GM18511 (cell line): Measurements from ENCODE around the gene ROBO1.
"Not testable (repeated sequence)": the region's sequence is repeated elsewhere in the genome, so short reads cannot be mapped to it uniquely, and the experiment has no call there.

Experiments used
- ATAC-seq: cut with Tn5 transposase; IDR thresholded peaks from one replicate; pipeline ENCODE4 v1.9.1; 2021; ENCODE audit warnings: mild to moderate bottlenecking, moderate library complexity; ENCODE audit not compliant: unreplicated experiment

The ROBO1 gene

DNA sequence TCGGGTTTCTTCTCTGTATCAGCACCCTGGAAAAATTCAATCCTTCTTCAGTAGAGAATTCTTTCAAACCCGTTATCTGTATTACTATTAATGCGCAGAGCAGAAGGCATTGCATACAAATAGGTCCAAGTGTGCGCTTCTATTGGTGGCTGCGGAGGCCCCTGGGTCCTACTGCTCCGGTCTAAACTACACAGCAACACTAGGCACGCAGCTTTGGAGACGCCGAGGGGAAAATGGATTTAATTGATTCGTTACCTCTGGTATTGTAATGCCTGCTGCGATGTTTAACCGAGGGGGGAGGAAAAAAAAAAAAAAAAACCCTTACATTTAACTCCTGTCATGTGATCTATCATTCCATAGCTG, at the start of gene ROBO1:
Gene ROBO1, minus strand, starts transcription at position 94 of the 363 bp plus-strand sequence.
- ATAC-seq, result no peak

DNA sequence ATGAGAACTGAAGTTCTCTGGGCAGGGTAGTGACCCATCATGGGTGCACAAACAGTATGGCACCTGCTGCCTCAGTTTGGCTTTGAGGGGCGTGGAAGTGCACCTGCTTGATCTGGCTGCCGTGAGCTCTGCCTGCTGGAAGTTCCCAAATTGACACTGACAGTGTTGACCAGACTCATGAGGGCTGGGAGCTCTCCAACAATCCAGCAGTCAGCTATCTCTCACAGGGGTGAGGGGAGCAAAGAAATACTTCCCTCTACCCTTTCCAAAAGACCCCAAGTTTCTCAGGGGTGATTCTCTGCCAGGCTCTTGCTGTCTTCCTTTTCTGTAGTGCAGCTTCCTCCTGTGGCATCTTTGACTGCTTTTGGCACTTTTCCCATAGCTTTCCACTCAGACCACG, 49.4 kb upstream of the ROBO1 start:
- no peak for ATAC-seq

DNA sequence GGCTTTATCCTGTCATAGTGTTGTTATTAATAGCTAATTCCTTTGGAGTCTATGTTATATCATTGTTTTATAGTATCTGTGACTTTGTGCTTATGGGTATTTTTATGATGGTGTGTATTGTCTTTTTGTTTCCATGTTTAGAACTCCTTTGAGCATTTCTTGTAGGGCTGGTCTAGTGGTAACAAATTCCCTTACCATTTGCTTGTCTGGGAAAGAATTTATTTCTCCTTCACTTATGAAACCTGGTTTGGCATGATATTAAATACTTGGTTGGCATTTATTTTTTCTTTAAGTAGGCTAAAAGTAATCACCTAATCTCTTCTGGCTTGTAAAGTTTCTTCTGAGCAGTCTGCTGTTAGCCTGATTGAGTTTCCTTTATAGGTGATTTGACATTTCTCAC, 47.7 kb upstream of the ROBO1 start:
- no peak for ATAC-seq

DNA sequence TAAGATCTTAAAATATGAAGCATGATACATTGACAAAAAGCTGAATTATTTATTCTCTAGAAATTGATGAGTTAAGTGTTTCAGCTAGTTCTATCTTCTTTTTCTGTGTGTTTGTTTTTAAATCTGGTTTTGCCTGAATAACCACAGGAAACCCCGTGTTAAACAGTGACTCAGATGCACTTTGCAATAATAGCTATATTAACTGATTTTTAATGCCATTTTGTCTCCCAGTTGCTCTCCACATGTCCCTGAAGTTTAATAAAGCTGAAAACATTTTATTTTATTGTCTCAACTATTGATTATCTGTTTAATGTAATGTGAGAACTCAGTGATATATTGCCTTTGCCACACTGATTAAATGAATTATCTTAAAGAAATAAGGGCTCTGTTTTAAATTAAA, 42.8 kb upstream of the ROBO1 start:
- ATAC-seq, result no peak

DNA sequence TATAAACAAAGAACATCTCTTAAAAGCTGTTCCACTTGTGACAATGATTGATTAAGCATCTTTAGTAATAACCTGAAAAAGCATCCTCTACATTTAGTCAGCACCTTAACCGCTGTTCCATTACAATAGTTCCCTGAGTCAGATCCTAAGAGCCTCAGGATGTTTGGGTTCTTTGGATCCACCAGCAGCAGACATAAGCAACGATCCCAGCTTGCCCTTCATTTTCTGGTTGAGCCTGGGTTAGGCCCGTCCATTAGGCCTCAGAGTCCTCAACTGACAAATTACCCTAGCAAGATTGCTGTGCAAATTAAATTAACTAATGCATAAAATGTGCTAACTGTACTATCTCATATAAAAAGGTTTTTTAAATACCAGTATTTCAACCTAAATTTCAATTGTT, 42.3 kb upstream of the ROBO1 start:
- no peak for ATAC-seq

DNA sequence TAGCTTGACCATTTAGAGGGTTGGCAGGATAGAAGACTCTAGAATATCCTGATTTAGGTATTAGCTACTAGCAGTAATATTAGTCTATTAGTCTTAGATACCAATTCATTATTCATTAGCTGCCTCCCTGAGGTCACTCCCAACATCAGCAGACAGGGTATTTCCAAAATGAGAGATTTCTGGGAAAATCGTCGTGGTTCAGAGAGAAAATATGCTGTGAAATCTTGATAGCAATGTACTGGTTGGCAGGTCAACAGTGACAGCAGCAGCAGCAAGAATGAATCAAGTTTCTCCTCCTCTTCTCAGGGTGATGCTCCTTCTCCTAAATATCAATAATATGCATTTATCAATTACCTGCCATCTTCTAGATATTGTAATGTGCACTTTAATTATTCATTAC, 41.3 kb upstream of the ROBO1 start:
- ATAC-seq, result no peak

DNA sequence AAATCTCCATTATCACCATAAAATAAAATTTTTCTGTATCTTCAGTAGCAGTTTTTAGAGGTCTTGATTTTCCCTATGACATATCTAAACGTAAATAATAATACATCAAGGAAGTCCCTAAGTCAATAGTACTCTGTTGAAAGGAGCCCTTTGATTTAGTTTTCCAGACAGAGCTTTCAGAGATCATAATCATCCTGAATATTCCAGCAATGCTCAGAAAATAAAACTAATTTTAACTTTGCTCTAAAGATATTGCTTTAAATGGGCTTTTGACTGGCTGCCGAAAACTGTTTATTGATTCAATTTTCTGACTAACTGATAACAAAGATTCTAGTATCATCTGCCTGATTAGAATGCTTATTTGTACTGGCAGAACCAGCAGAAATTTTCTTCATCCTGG, 40.7 kb upstream of the ROBO1 start:
- no peak for ATAC-seq

DNA sequence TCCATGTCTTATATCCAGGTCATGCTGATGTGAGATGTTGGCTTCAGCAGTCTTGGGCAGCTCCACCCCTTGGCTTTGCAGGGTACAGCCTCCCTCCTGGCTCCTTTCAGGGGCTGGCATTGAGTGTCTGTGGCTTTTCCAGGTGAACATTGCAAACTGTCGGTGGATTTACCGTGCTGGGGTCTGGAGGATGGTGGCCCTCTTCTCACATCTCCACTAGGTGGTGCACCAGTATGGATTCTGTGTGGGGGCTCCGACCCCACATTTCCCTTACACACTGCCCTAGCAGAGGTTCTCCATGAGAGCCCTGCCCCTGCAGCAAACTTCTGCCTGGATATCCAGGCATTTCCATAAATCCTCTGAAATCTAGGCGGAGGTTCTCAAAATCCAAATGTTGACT, 22.4 kb upstream of the ROBO1 start:
- not testable (repeated sequence) for ATAC-seq

DNA sequence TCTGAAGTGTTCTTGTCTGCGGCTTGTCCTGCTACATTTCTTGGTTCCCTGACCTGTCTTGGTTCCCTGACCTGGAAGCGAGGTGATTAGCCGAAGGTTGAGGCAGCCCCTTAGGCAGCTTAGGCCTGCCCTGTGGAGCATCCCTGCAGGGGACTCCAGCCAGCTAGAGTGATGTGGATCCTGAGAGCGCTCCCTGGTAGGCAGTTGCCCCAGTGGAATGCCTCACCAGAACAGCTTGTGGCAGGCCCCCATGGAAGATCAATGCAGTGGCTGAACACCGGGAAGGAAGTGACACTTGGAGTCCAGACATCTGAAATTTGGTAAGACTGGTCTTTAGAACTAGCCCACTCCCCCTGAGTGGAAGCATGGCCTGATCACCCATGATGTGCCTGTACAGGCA, 5.5 kb upstream of the ROBO1 start:
- no peak for ATAC-seq

DNA sequence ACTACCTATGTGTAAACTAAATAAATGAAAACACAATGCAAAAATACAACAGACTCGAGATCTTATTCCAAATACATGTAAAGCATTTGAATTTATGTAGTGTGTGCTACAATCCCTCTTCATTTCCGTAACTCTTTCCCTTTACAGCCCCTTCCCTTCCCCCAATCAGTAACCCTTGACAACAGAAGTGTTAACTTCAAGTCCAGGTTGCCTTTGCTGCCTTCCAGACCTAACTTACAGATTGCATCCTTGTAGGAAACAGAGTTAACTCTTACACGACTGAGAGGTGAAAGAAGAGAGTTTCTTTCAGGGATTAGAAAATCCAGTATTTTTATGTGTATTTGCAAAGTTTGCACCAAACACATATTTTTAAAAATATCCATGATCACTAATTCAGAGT, 1.4 kb upstream of the ROBO1 start:
- no peak for ATAC-seq

DNA sequence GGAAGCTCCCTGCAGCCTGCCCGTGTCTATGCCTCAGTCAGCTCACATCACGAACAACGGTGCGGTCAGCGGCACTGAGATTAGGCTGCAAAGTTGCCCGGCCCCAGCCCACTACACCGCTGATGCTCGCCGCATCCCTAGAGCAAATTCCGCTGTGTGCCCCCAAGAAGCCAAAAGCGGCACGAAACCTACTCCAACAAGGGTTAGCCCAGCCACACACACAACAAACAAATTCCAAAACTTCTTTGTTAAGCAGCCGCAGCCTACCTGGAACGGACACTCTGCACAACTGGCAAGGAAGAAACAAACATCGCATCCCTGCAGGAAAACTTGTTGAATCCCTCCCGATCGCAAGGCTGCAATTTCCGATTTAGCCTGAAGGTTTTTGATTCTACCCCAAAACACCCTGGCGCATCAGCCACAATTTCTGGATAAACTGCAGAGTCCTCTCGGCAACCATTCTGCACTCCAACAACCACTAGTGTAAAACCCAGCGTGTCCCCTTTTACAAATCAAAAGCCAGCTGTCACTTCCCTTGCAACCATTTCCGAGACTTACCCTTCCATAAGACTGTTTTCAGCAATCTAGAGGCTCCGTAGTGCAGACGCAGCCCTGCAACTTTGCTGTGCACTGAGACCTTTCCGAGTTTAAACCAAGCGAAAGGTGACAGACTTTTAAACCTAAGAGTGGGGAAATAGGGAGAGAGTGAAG, 449 bp downstream of the ROBO1 start:
- no peak for ATAC-seq

DNA sequence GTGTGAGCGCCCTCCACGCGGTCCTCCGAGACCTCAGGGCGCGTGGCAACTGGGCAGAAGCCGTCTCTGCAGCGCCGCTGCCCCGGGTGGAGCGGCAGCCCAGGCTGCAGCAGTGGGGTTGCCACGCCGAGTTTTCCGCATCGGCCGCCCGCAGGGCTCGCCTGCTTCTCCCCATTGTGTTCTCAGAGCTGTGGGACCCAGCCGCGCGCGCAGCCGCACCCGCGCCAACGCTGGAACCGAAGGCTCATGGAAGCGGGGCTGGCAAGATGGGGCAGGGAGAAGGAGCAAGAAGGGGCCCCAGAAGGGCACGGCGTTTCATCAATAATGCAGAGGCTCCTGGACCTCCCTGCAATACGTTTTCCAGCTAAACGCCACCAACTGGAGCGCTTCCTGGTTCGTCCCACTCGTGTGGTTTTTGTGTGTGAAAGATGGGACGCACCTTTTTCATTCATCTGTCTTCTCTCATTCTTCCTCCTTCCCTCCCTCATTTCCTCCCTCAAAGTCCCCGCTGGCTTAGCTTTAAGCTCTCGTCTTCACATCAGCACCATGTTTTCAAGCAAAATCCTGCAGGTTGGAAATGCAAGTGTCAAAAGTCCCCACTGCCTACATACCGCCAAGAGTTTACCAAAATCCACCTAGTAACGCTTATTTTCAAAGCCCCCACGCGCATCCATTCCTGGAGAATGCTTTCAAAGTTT, 1.2 kb downstream of the ROBO1 start:
- no peak for ATAC-seq

DNA sequence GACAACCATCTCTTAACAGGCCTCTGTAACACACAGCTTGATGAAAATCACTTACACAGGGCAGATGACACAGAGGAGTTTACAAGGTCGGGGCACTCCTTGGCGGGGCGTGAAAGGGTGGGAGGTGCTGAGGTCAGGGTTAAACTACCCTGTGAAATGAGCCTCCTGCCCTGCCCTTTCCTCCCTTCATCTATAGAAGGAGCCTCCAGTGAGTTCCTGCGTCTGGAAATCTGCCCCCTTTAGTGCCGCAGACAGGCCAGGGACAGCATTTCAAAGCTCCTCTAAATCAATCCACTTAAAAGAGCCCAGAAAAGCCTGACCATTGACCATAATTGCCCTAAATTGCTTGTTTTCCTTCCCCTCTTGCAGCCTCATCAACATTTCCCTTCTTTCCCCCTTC, 1.9 kb downstream of the ROBO1 start:
- ATAC-seq, result no peak

DNA sequence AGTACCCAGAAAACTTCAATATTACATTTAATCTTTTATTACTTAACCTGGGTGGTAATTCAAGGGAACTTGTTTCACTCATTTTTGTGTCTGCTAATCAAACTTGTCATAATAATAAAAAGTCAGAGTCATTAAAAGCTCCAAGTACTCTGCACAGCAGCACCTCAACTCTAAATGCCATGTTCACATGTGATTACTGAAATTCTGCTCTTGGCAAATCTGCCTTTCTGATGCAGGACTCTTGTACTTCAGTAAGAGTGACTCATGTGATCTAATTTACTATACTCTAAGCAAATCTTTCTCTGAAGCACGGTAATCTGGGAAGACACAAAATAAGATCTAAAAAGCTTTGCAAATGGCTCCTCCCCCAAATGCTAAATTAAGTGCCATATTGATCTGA, 6.4 kb downstream of the ROBO1 start:
- ATAC-seq, result no peak

DNA sequence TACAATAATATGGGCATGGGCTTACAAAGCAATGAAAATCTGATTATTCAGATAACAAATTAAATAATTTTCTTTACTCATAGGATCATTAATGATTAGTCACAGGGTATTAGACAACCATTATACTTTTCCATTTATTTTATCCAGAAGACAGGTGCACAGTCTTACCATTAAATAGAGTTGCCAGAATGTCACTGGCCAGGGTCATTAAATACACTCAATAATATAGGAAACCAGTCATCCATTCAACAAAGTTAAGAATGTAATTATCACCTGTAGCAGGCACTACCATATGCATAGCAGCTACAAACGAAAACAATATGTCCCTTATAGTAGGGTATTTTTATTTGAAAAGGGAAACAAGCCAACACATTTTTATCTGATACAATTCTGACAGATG, 16.1 kb downstream of the ROBO1 start:
- no peak for ATAC-seq

DNA sequence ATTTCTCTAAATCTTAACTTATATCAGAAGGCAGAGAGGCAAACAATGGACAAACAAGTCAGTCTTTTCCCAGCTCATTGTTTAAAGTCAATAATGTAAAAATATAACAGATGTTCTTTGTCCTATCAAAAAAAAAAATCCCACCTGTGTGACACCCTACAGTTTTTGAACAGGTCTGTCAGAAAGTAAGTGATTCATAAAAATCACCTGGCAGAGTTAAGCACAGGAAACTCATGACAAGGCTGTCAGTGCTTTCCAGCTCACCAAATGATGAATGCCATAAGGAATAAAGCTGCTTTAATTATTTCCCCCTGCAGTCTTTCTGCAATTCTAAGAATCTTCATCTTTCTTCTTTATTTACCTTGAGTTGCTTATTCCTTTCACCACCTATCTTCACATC, 30.3 kb downstream of the ROBO1 start:
- no peak for ATAC-seq

DNA sequence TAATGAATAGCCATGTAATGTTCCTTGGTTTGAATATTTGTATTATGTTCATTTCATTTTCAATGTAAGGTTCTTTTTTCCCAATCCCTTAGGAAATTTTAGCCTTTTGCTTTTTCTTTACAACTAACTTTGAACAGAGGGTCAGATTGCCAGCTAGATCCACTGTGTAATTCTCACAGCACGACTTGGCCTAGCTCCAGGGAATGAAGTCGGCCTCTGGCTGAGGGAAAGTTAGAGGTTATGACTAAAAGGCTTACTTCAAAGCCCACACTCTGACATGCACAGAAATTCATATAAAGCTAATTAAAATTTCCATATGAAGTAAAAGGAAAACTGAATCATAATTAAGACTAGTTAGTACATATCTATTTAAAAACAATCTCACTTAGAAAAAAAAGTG, 38.7 kb downstream of the ROBO1 start:
- ATAC-seq, result no peak

DNA sequence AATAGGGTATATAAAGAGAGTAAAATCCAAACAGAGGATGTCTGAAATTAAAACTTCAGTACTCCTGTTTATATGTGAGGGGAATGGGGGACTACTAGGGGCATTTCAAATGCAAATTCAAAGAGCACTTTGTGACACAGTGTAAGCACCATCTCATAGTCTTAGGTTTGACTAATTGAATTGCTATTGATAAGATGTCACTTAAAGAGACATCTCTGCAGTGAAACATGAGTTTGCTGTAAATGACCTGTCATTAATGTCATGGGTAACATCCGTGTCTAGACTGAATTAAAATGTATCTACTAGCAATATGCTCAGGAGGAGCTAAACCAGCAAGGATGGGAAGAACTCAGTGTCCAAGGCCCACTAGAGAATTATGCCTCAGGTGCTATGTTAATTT, 41.0 kb downstream of the ROBO1 start:
- ATAC-seq, result no peak

DNA sequence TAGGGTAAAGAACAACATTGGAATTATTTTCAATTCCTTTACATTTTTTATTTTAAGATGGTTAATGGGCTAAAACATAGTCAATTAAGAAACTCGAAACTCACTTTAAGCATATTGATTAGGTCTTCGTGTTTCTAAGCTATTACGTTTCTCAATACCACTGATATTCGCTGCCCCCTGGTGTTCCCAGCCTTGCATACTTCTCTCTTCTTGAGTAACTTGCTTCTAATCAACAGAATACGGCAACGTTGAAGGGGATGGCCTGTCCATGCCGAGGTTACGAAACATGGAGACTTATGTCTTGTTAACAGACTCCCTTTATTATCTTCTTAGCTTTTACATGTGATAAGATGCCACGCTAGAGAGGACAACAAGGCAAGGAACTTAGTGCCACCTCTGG, 43.6 kb downstream of the ROBO1 start:
- no peak for ATAC-seq

DNA sequence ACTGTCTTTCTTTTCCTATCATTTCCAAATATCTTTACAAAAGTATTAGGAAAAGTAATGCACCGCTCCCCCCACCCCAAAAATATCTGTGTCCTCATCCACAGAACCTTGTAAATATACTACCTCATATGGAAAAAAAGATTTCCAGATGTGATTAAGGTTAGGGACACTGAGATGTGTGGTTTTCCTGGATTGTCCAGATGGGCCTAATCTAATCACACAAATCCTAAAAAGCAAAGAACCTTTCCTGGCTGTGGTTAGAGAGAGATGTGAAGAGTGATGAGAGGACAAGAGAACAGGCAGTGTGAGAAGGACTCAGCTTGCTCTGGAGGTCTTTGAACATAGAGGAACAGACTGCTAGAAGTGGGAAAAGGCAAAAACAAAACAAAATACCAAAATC, 77.7 kb downstream of the ROBO1 start:
- no peak for ATAC-seq

DNA sequence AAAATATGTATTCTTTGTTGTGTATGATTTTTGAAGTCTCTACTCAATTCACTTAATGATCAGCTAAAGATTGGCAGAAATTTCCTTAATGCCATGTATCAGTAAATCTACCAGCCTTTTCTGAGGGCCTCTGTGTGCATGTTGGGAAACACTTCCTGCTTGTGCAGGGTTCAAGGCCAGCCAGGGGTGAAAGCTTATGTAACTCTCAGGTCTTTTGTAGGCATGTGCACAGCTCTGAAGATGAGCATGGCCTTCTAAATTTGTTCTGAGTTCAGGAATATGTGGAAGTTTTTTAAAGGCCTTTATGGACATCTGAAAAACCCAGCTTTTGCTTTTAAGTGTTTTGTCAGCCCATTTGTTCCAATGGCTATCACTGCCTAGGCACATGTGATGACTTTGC, 82.7 kb downstream of the ROBO1 start:
- ATAC-seq, result no peak

DNA sequence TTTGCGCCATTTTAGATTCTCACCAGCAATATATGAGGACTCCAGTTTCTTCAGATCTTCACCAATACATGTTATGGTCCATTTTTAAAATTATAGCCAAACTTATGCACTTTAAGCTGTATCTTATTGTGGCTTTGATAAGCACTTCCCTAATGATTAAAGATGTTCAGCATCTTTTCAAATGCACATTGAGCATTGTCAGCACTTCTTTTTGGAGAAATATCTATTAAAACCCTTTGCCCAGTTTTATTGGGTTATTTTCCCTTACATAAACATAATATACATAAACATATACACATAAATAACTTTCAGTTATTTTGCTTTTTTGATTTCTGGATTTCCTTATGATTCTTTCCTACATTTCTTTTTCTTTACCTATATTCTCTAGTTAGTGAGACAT, 83.8 kb downstream of the ROBO1 start:
- ATAC-seq, result no peak

DNA sequence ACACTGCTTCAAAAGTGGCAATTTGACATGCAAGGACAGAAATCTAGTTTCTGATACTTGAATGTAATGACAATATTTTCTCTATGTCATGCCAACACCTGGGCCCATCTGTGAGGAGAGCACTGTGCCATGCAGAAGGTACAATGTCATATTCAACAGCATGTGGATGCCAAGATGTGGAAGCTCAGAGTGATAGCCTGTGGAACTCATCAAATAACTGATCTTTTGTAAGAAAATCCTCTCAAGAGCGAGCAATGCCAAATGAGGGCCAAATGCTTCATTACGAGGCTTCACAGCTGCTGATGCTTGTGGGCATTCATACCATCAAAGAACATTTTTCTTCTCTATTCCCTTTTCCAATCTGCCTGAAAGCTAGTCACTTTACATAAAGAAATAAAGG, 95.1 kb downstream of the ROBO1 start:
- ATAC-seq, result no peak
